Left renal cortex interstitium (tissue), 4 donors: ENCODE data around the gene SRPRA. TPM values are rescaled to one million over a fixed set of nuclear protein-coding genes. Genes with fewer than 3 reads are reported as not detected.

Experiments used
- DNase-seq, 4 donors: peaks; one replicate each; pipeline ENCODE4 v3.0.0-alpha.2; 2013; ENCODE audit warnings: low read depth in 4 of 4, low spot score in 2 of 4, missing footprints in 1 of 4
- polyA plus RNA-seq, 4 donors: library from polyadenylated mRNA; unstranded; fragments of 120-200 nt; gene quantifications; one replicate each; pipeline ENCODE4 v1.2.1, GENCODE V29; 2013; ENCODE audit not compliant: insufficient read length in 4 of 4

SRPRA gene
- polyA plus RNA-seq, 4 donors: 75.1 to 82.4 (median 78.7) TPM

DNA sequence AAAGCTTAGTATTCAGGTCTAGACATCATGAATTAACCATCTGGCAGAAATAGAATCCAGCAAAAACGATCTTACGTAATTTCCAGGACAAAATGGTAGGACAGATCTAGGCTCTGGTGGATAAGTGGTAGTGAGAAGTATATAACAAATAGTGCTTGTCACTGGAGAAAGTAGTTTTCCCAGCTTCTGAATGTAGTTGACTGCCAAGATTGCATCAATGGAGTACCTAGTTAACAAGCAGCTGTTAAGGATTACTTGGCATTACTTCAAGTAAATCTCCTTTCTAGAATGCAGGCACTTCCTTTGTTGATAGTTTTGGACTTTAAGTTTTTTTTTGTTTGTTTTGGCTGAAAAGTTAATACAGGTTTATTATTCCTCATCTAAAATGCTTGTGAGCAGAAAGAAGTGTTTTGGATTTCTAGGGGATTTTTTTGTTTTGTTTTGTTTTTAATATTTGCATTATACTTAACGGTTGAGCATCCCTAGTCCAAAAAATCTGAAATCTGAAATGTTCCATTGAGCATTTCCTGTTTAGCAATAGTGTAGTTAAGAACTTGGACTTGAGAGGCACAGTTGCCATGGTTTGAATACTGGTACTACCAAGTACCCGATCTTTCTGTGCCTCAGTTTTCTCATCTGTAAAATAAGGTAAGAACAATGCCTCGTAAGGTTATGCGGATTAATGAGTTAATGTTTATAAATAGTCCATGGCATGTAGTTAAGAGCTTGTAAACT lies 36.8 kb downstream of the SRPRA start:
- DNase-seq: no peak

DNA sequence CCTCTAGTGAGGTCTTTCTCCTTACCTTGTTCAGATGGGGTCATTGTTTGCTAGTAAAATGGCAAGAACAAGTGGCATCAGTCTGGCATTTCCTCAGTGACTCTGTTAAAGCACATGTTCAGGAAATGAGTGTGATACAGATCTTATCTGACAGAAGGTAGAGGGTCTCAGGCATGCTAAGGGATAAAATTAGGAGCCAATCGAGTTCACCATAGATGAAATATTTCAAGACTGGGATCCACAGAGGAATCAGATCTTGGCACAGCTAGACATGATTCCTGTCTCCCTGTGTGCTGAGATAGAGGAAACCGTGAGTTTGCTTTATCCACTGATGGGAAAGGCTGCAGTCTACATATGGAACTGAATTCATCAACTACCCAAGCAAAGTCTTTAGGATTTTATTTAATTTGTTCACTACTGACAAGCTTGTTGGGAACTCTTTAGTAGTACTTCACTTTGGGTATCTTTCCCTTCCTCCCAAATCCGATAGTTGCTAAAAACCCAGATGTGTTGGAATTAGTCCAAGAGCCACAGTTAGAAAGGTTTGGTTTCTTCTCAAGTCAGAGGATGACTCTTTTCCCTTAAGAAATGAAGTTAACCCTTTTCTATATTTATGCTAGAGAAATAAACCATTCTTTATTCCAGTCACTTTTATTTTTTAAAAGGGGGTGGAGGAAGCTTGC lies 38.7 kb downstream of the SRPRA start:
- DNase-seq: no peak

DNA sequence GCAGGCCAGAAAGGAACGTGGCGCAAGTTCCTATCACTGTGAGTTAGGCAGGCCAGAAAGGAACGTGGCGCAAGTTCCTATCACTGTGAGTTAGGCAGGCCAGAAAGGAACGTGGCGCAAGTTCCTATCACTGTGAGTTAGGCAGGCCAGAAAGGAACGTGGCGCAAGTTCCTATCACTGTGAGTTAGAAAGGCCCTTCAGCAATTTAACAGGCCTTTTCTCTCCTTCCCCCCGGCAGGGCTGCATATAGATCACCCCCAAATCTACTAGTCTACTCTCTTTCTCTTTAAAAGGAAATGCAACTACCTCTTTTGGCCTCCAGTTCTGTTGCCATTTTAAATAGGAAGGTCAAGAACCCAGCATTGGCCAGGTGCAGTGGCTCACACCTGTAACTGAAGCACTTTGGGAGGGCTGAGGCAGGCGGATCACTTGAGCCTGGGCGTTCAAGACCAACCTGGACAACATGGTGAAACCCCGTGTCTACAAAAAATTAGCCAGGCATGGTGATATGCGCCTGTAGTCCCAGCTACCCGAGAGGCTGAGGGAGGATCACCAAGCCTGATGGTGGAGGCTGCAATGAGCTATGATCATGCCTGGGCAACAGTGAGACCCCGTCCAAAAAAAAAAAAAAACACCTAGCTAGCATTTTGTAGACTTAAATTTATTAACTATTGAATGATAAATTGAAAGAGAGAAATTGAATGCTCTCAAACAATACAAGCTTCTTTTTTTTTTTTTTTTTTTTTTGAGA lies 42.2 kb downstream of the SRPRA start:
- no peak for DNase-seq

DNA sequence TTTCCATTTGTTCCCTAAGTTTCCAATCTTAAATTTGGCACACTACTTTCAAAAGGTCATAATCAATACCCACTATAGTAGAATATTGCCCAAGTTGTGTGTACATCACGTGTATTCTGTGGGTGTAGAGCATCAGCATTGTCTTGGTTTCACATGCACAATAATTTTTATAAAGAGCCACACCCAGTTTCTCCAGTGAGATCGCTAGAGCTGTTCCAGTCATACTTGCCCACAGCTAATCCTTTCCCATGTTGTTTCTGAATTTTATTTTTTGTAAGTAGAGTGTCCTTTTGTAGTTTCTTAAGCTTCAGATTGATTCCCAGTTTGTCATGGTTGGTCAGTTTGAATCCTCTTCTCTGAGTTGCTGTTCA lies 43.4 kb downstream of the SRPRA start:
- no peak for DNase-seq

DNA sequence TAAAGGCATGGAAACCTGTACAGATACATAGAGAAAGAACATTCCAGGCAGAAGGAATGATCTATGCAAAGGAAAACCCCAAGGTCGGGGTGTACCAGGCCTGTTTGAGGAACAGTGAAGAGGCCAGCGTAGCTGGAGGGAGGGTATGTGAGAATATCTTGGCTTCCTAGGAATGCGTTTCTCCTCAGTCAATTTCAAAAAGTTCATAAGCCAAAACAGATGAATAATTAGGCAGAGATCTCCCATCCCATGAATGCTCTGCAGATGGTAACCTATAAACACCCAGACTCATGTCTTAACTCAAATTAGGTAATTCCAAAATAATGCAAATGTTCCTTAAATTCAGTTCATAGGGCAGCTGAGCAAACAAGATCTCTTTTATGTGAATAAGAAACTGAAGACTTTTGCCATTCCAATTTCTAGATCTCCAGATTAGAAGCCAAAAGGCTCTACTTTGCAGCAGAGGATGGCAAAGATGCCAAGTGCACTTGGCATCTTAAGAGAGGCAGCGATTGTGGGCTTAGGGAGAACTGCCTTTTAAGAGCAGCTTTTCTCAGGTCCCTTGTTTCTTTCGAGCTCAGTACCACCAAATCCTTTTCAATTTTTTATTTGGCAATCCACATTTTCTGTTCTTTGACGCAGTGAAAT lies 43.9 kb downstream of the SRPRA start:
- DNase-seq: no peak

DNA sequence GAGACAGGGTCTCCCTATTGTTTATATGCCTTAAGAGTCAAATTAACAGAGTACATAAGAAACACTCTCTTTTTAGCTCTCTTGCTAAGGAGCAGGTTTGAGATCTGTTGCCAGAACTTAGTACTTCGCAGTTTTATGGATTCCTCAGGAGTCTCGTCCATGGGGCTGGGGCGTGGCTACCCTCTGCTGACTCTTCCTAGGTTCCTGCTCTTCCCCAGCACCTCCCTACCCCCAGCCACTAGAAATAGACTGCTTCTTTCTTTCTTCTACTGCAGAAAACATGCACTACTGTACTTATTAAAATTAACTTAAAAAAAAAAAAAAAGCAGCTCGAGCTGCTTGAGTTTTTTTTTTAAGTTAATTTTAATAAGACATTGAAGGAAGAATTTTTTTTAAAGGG lies 49.1 kb downstream of the SRPRA start:
- DNase-seq: no peak

DNA sequence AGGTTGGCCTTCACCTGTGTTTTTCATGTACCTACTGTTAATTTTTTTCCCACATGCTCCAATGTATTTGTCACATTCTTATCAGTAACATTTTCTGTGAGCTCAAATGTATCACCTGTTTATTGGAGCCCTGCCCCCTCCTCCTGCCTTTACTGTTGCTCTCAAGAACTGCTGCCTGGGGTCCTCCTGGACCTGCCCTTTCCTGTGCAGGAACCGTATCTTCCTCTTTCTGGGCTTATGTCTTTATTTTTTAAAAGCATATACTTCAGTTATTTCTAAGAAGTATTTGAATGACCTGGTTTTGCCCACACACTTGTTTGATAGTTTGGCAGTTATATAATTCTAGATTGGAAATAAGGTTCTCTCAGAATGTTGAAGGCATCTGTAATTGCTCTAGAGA lies 51.2 kb downstream of the SRPRA start:
- no peak for DNase-seq

DNA sequence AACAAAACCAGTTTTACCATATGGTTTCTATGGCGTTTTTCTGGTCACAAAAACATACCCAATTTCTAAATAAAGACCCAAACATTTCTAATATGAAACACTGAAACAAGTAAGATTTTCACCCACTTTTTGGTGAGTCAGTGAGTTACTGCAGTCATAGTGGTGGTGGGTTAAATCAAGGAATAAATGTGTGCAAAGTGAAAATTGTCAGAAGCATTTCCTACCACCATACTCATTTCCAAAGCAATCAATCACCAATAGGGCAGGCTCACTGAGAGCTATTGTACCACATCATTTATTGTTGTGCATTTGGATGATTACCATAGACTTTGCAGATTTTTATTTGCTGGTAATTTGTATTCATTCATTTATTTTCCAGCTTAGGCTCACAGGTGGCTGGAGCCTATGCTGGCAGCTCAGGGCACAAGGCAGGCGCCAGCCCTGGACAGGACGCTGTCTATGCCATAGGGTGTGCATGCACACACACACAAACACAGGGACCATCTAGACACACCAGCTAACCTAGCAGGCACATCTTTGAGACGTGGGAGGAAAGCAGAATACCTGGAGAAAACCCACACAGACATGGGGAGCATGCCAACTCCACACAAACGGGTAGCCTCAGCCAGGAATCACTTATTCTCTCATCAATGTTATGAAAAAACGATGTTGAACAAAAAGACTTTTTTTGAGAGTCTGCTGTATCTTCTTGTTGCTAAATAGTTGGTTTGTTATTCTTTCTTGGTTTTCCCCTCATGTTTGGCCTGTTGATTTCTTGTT lies 52.0 kb downstream of the SRPRA start:
- DNase-seq: no peak

DNA sequence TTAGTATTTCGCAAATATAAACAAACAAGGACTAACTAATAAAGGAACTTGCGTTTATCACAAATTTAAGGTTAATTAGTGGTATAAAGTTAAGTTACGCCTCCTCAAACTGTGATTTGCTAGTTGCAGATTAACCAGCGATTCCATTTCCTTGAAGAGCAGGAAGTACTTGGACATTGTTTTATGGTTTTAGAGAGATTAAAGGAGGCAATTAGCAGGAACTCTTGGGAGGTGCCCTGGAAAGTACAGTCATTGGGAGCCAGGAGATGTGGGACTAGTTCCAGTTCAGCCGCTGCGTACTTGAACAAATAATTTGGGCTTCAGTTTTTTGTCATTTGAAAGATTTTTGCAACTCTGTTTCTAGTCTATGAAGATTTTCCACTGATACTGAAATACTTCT lies 53.9 kb downstream of the SRPRA start:
- no peak for DNase-seq

DNA sequence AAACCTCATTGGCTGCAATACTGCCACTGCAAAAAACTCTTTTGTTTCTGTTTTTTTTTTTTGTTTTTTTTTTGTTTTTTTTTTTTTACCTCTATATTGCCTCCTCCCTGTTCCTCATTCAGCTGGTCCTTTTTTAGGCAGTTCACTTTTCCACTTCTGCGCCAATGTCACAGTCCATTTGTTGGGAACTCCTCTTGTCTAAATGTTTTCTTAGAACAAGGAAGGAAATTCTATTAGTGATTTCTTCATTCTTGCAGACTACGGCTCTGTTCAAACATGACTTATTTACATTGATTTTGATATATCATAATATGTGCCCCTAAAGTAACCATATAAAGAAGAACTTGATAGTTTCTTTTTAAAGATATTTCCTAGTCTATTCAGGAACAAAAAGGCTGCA lies 54.3 kb downstream of the SRPRA start:
- DNase-seq: no peak

Other genes with a start within 250 kb of the SRPRA start
- 10 to 100 TPM; 17.9 to 29.2 (median 22.9) TPM for gene CDON, start 206.0 kb downstream of the SRPRA start, polyA plus RNA-seq
- gene RPUSD4, start 57.2 kb downstream of the SRPRA start, polyA plus RNA-seq: 10 to 100 TPM; 29.4 to 40.0 (median 34.4) TPM
- gene FAM118B, start 57.1 kb downstream of the SRPRA start, polyA plus RNA-seq: 10 to 100 TPM; 27.5 to 31.3 (median 28.7) TPM
- 10 to 100 TPM; 30.8 to 64.5 (median 47.1) TPM for gene FOXRED1, start 259 bp upstream of the SRPRA start, polyA plus RNA-seq
- gene TIRAP, start 14.2 kb upstream of the SRPRA start, polyA plus RNA-seq: 10 to 100 TPM; 10.6 to 19.1 (median 13.5) TPM
- 10 to 100 TPM; 12.7 to 17.6 (median 15.8) TPM for gene DCPS, start 35.2 kb upstream of the SRPRA start, polyA plus RNA-seq
- gene ST3GAL4, start 86.8 kb upstream of the SRPRA start, polyA plus RNA-seq: 10 to 100 TPM; 15.4 to 24.5 (median 17.7) TPM